SK-N-SH (cell line): ENCODE data around the gene AARS2.

Experiments
- CHD2 ChIP-seq: fragments of 150-350 bp; IDR thresholded peaks from 2 replicates; pipeline ENCODE4 v1.6.1; 2018; ENCODE audit warnings: low read length; ENCODE audit not compliant: partially characterized antibody
- JUND ChIP-seq: IDR thresholded peaks from 2 replicates; pipeline ENCODE4 v1.4.0; 2012
- MAX ChIP-seq: IDR thresholded peaks from 2 replicates; pipeline ENCODE4 v1.4.0; 2012; ENCODE audit warnings: low read depth
- POLR2AphosphoS5 ChIP-seq: IDR thresholded peaks from 2 replicates; pipeline ENCODE4 v1.6.1; 2012; ENCODE audit warnings: low read depth, low read length
- SIN3A ChIP-seq: IDR thresholded peaks from 2 replicates; pipeline ENCODE4 v1.6.1; 2012; ENCODE audit warnings: low read depth, mild to moderate bottlenecking, low read length, moderate library complexity, borderline replicate concordance
- TAF1 ChIP-seq: IDR thresholded peaks from 2 replicates; pipeline ENCODE4 v1.6.1; 2012; ENCODE audit warnings: low read depth, mild to moderate bottlenecking, low read length, moderate library complexity, borderline replicate concordance
- USF1 ChIP-seq: IDR thresholded peaks from 2 replicates; pipeline ENCODE4 v1.4.0; 2012; ENCODE audit warnings: low read depth, borderline replicate concordance
- TF ChIP-seq, protein P1 (sequence below): fragments of 200-600 bp; sonication (generic); IDR thresholded peaks from 2 replicates; pipeline ENCODE4 v1.6.1; 2017; ENCODE audit warnings: antibody characterized with exemption, mild to moderate bottlenecking, moderate library complexity
- TF ChIP-seq, protein P2 (sequence below): fragments of 150-350 bp; IDR thresholded peaks from 2 replicates; pipeline ENCODE4 v1.6.1; 2017; ENCODE audit warnings: antibody characterized with exemption, low read length, low read depth, borderline replicate concordance

- TF ChIP-seq, protein P1, sequence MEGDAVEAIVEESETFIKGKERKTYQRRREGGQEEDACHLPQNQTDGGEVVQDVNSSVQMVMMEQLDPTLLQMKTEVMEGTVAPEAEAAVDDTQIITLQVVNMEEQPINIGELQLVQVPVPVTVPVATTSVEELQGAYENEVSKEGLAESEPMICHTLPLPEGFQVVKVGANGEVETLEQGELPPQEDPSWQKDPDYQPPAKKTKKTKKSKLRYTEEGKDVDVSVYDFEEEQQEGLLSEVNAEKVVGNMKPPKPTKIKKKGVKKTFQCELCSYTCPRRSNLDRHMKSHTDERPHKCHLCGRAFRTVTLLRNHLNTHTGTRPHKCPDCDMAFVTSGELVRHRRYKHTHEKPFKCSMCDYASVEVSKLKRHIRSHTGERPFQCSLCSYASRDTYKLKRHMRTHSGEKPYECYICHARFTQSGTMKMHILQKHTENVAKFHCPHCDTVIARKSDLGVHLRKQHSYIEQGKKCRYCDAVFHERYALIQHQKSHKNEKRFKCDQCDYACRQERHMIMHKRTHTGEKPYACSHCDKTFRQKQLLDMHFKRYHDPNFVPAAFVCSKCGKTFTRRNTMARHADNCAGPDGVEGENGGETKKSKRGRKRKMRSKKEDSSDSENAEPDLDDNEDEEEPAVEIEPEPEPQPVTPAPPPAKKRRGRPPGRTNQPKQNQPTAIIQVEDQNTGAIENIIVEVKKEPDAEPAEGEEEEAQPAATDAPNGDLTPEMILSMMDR, result no peak
- TF ChIP-seq USF1 (no peak), TAF1 (no peak), CHD2 (no peak), JUND (no peak), SIN3A (no peak), POLR2AphosphoS5 (no peak), MAX (no peak)
- TF ChIP-seq, protein P2, sequence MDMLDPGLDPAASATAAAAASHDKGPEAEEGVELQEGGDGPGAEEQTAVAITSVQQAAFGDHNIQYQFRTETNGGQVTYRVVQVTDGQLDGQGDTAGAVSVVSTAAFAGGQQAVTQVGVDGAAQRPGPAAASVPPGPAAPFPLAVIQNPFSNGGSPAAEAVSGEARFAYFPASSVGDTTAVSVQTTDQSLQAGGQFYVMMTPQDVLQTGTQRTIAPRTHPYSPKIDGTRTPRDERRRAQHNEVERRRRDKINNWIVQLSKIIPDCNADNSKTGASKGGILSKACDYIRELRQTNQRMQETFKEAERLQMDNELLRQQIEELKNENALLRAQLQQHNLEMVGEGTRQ, result no peak
Measured at GRCh38 chr6:44353336-44353735, 40.2 kb upstream of the AARS2 start.
